SH-SY5Y (cell line): ENCODE results near the gene LRRC53.

Source experiments
- GATA2 ChIP-seq: IDR thresholded peaks from 2 replicates; pipeline ENCODE4 v1.6.1; 2011; ENCODE audit warnings: mild to moderate bottlenecking, low read depth, low read length
- GATA3 ChIP-seq: IDR thresholded peaks from 2 replicates; pipeline ENCODE4 v1.6.1; 2011; ENCODE audit warnings: low read depth, mild to moderate bottlenecking, low read length, moderate library complexity

The LRRC53 gene

GRCh38 chr1:74470251-74470650, 42.2 kb downstream of the LRRC53 start:
- TF ChIP-seq GATA2 (no peak), GATA3 (no peak)

- TF ChIP-seq GATA3 (no peak), GATA2 (no peak)
Measured at GRCh38 chr1:74468982-74469603, 43.3 kb downstream of the LRRC53 start.

- no peak for TF ChIP-seq GATA3
- TF ChIP-seq GATA2 = no peak
Measured at GRCh38 chr1:74467786-74468377, 44.5 kb downstream of the LRRC53 start.

GRCh38 chr1:74465193-74465681, 47.2 kb downstream of the LRRC53 start:
- TF ChIP-seq GATA3 (no peak), GATA2 (no peak)

- no peak for TF ChIP-seq GATA3
- no peak for TF ChIP-seq GATA2
Measured at GRCh38 chr1:74464037-74464436, 48.4 kb downstream of the LRRC53 start.

- TF ChIP-seq GATA2 (no peak), GATA3 (no peak)
Measured at GRCh38 chr1:74463333-74463988, 49.0 kb downstream of the LRRC53 start.

- TF ChIP-seq GATA2 (no peak), GATA3 (no peak)
Measured at GRCh38 chr1:74457253-74457652, 55.2 kb downstream of the LRRC53 start.

GRCh38 chr1:74455390-74455789, 57.0 kb downstream of the LRRC53 start:
- TF ChIP-seq GATA3 (no peak), GATA2 (no peak)

GRCh38 chr1:74453277-74453676, 59.1 kb downstream of the LRRC53 start:
- no peak for TF ChIP-seq GATA2
- no peak for TF ChIP-seq GATA3

- TF ChIP-seq GATA2 (no peak), GATA3 (no peak)
Measured at GRCh38 chr1:74452035-74452434, 60.4 kb downstream of the LRRC53 start.

GRCh38 chr1:74437035-74437434, 75.4 kb downstream of the LRRC53 start:
- TF ChIP-seq GATA2 = no peak
- TF ChIP-seq GATA3 = no peak

- TF ChIP-seq GATA3 (no peak), GATA2 (no peak)
Measured at GRCh38 chr1:74436078-74436477, 76.3 kb downstream of the LRRC53 start.

- TF ChIP-seq GATA3 (no peak), GATA2 (no peak)
Measured at GRCh38 chr1:74434321-74434720, 78.1 kb downstream of the LRRC53 start.

GRCh38 chr1:74432325-74432724, 80.1 kb downstream of the LRRC53 start:
- TF ChIP-seq GATA2 (no peak), GATA3 (no peak)

GRCh38 chr1:74431531-74431930, 80.9 kb downstream of the LRRC53 start:
- TF ChIP-seq GATA2 (no peak), GATA3 (no peak)
